Dermis blood vessel endothelial cell (primary cell): ENCODE measurements around the gene PCMT1. TPM values are rescaled to one million over a fixed set of nuclear protein-coding genes. Genes with fewer than 3 reads are reported as not detected.

ENCODE experiments used
- DNase-seq: peaks from one replicate; pipeline ENCODE4 v3.0.0; 2010
- total RNA-seq: library from RNA; depleted of rRNA; stranded (reverse); fragments of >200 nt; gene quantifications from 2 replicates; pipeline ENCODE4 v1.2.3, GENCODE V29; 2014

The PCMT1 gene
- total RNA-seq, 1 donor from 2014 or later, result 132 TPM

- DNase-seq, result peak; percentile 21
These were observed 106.2 kb downstream of the PCMT1 start for GRCh38 chr6:149855741-149856140.

GRCh38 chr6:149856256-149856994 lies 106.9 kb downstream of the PCMT1 start:
- peak; percentile 39 for DNase-seq

GRCh38 chr6:149857541-149857940 lies 108.0 kb downstream of the PCMT1 start:
- DNase-seq, result no peak

GRCh38 chr6:149859368-149859767 lies 109.8 kb downstream of the PCMT1 start:
- DNase-seq, result no peak

- DNase-seq, result no peak
These were observed 110.4 kb downstream of the PCMT1 start for GRCh38 chr6:149859938-149860337.

- DNase-seq, result no peak
These were observed 110.9 kb downstream of the PCMT1 start for GRCh38 chr6:149860513-149860833.

Other genes with a start within 250 kb of the PCMT1 start
- 30.3 and 42.0 TPM in 2 replicates for gene PPIL4, start 203.7 kb upstream of the PCMT1 start, total RNA-seq
- 54.2 and 57.5 TPM in 2 replicates for gene GINM1, start 183.4 kb upstream of the PCMT1 start, total RNA-seq
- gene KATNA1, start 101.0 kb upstream of the PCMT1 start, total RNA-seq, result 20.3 and 22.8 TPM in 2 replicates
- 9.9 and 13.1 TPM in 2 replicates for gene LATS1, start 31.6 kb upstream of the PCMT1 start, total RNA-seq
- 29.3 and 31.0 TPM in 2 replicates for gene NUP43, start 3.2 kb upstream of the PCMT1 start, total RNA-seq
- gene LRP11, start 114.6 kb downstream of the PCMT1 start, total RNA-seq, result 13.3 and 37.6 TPM in 2 replicates
- gene RAET1E, start 148.4 kb downstream of the PCMT1 start, total RNA-seq, result 0.09 TPM in 1 of 2 replicates, not detected in the other
- gene RAET1G, start 173.4 kb downstream of the PCMT1 start, total RNA-seq, result not detected in 2 replicates
- gene ULBP2, start 192.3 kb downstream of the PCMT1 start, total RNA-seq, result 2.0 and 3.7 TPM in 2 replicates
- 0.17 and 0.23 TPM in 2 replicates for gene ULBP1, start 214.2 kb downstream of the PCMT1 start, total RNA-seq